GM12873 (cell line): ENCODE data around the gene ZBBX.

Experiments
- TF ChIP-seq, protein P1 (sequence below): IDR thresholded peaks from 2 replicates; pipeline ENCODE4 v1.5.1; 2012; ENCODE audit warnings: low read depth, mild to moderate bottlenecking, moderate library complexity, low read length, control low read depth; ENCODE audit not compliant: insufficient read depth; ENCODE audit errors: missing control alignments

ZBBX gene

GRCh38 chr3:167304077-167304476, 76.0 kb downstream of the ZBBX start:
- TF ChIP-seq, protein P1, sequence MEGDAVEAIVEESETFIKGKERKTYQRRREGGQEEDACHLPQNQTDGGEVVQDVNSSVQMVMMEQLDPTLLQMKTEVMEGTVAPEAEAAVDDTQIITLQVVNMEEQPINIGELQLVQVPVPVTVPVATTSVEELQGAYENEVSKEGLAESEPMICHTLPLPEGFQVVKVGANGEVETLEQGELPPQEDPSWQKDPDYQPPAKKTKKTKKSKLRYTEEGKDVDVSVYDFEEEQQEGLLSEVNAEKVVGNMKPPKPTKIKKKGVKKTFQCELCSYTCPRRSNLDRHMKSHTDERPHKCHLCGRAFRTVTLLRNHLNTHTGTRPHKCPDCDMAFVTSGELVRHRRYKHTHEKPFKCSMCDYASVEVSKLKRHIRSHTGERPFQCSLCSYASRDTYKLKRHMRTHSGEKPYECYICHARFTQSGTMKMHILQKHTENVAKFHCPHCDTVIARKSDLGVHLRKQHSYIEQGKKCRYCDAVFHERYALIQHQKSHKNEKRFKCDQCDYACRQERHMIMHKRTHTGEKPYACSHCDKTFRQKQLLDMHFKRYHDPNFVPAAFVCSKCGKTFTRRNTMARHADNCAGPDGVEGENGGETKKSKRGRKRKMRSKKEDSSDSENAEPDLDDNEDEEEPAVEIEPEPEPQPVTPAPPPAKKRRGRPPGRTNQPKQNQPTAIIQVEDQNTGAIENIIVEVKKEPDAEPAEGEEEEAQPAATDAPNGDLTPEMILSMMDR = no peak

DNA sequence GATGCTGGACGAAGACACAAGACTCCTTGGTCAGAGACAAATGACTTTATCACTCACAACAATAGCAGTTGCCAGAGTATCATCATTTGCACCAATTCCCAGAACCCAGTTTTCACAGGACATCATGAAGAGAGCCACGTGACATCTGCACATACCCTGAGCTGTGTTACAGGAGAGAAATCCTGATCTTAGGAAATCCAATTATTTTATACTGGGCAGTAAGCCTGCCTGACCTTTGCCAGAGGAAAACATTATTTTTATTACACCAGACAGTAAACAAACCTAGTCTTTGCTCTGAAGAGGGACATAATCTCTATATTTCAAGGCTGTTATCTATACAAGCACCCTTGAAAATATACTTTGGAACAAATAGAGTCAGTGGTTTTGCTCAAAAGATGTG, 77.4 kb downstream of the ZBBX start:
- TF ChIP-seq, protein P1 = no peak

GRCh38 chr3:167300207-167300606, 79.9 kb downstream of the ZBBX start:
- TF ChIP-seq, protein P1 = no peak

DNA sequence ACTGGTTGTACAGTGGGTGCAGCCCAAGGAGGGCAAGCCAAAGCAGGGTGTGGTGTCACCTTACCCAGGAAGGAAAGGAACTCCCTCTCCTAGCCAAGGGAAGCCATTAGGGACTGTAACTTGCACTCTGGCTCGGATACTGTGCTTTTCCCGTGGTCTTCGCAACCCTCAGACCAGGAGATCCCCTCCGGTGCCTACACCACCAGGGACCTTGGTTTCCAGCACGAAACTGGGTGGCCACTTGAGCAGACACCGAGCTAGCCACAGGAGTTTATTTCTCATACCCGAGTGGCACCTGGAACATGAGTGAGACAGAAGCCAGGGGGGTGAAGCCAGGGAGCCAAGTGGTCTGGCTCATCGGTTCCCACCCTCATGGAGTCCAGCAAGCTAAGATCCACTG, 90.7 kb downstream of the ZBBX start:
- TF ChIP-seq, protein P1 = no peak

DNA sequence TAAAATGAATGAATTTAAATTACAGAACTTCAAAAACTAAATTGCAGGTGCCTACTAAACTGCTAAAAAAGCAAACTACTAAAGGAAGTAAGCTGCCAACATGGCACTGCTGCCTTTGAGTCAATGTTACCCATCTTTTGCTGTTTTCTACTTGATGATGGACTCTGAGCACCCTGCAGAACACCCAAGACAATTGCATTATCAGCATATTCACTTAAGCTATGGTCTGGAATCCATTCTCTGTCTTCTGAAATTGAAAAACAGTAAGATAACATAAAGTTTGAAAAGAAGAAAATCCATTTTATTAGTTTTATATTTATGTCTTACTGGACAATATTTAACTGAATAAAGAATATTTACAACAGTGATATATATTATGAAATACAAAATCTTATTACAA, 91.4 kb downstream of the ZBBX start:
- TF ChIP-seq, protein P1 = no peak

- TF ChIP-seq, protein P1 = no peak
Observed at GRCh38 chr3:167287308-167287707, 92.8 kb downstream of the ZBBX start.

GRCh38 chr3:167274141-167274874, 105.8 kb downstream of the ZBBX start:
- TF ChIP-seq, protein P1 = no peak
